Nephron (organoid): ENCODE results near the gene VPS51.

ENCODE experiments used
- H3K27ac Mint-ChIP-seq, 3 experiments: 2 replicates each; pipeline ENCODE4 v1.8.0; 2020; ENCODE audit warnings: mixed read lengths in 3 of 3, mild to moderate bottlenecking in 2 of 3, moderate library complexity in 1 of 3
- H3K27me3 Mint-ChIP-seq: 2 replicates; pipeline ENCODE4 v1.8.0; 2021; ENCODE audit warnings: low read depth, mild to moderate bottlenecking, moderate library complexity, mixed read lengths
- H3K36me3 Mint-ChIP-seq: 2 replicates; pipeline ENCODE4 v1.8.0; 2020; ENCODE audit warnings: low read depth, mixed read lengths
- H3K4me1 Mint-ChIP-seq: 2 replicates; pipeline ENCODE4 v1.8.0; 2020; ENCODE audit warnings: mixed read lengths
- H3K4me3 Mint-ChIP-seq, 3 experiments: 2 replicates each; pipeline ENCODE4 v1.8.0; 2020; ENCODE audit warnings: mild to moderate bottlenecking in 3 of 3, mixed read lengths in 3 of 3, moderate library complexity in 2 of 3
- H3K9me3 Mint-ChIP-seq: 2 replicates; pipeline ENCODE4 v1.8.0; 2020; ENCODE audit warnings: mixed read lengths
- CTCF ChIP-seq, 3 experiments: fragments of 200-600 bp; sonication (generic); IDR thresholded peaks; one replicate each; pipeline ENCODE4 v1.5.0; 2021; ENCODE audit warnings: antibody characterized with exemption in 3 of 3; ENCODE audit not compliant: unreplicated experiment in 3 of 3

VPS51 gene

DNA sequence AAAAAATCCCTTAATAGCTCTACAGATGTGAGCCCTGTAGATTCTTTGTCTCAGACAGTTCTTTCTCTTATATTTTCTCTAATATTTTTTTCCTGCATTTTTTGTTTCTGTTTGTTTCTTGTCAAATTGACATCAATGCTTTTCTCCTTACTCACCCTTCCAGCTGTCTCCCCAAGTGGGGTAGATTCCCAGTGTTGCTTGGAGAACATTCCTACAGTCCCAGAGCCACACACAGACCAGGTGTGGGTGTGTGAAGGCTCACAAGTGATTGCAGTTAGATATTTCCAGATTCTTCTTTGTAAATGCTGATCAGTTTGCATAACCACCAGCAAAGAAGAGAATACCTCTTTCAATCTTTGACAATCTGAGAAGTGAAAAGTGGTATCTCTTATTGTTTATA, 7.5 kb downstream of the VPS51 start:
- peaks cover 5% of the 10 kb centered on the region for H3K4me1 Mint-ChIP-seq
- H3K9me3 Mint-ChIP-seq, result no peaks in the 10 kb centered on the region
- H3K27ac Mint-ChIP-seq, result no peak overlapping the region
- TF ChIP-seq CTCF (IDR thresholded peaks at IDR 0.05; ENCODE audit: unreplicated experiment in 3 of 3), result no peak
- H3K4me3 Mint-ChIP-seq, result no peak overlapping the region
- H3K27me3 Mint-ChIP-seq, result no peaks in the 10 kb centered on the region
- peaks cover 10% of the 10 kb centered on the region for H3K36me3 Mint-ChIP-seq

DNA sequence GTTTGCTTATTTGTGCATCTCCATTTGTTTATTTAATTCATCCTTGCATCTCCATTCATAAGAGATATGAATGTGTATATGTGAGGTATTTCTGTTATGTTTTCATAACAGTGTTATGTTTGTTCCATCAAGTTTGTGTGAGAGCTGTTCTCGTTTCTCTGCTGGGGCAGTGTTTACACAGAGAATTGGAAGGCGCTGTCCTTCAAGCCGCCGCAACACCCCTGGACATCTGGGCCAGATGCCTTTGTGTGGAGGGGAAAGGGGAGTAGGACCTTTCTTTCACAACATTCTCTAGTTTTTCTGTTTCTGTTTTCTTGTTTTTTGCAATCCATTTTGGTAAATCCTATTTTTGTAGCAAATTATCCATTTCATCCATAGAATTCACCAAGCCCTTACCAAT, 8.6 kb downstream of the VPS51 start:
- Mint-ChIP-seq H3K36me3 (peaks cover 10% of the 10 kb centered on the region), H3K27me3 (no peaks in the 10 kb centered on the region), H3K27ac (no peak overlapping the region), H3K9me3 (no peaks in the 10 kb centered on the region), H3K4me1 (no peaks in the 10 kb centered on the region), H3K4me3 (no peak overlapping the region)
- TF ChIP-seq CTCF (IDR thresholded peaks at IDR 0.05; ENCODE audit: unreplicated experiment in 3 of 3), result no peak

DNA sequence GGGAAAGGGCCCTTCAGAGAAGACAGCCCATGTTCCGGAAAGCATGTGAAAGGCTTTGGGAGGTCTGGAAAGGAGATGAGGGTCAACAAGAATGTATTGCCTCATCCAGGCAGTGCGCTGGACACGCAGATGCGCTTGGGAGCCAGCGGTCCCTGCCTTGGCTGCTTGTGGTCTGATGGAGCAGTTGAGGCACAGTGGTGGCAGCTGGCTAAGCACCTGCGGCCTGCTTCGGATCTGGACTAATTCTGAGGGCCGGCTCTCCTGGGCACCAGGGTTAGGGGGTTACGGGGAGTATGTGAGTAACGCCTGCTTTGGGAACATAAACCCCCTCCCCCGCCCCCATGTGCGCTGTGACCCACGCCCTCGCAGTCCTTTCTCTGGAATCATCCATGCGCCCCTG, 11.1 kb downstream of the VPS51 start:
- Mint-ChIP-seq H3K9me3 (no peaks in the 10 kb centered on the region), H3K27me3 (no peaks in the 10 kb centered on the region), H3K4me3 (no peak overlapping the region), H3K4me1 (no peaks in the 10 kb centered on the region), H3K36me3 (peaks cover 10% of the 10 kb centered on the region), H3K27ac (no peak overlapping the region)
- TF ChIP-seq CTCF (IDR thresholded peaks at IDR 0.05; ENCODE audit: unreplicated experiment in 3 of 3), result no peak

GRCh38 chr11:65107751-65108468, 11.9 kb downstream of the VPS51 start:
- Mint-ChIP-seq H3K36me3 (peaks cover 10% of the 10 kb centered on the region), H3K27ac (no peak overlapping the region), H3K4me1 (no peaks in the 10 kb centered on the region), H3K4me3 (no peak overlapping the region), H3K27me3 (no peaks in the 10 kb centered on the region), H3K9me3 (no peaks in the 10 kb centered on the region)
- TF ChIP-seq CTCF (IDR thresholded peaks at IDR 0.05; ENCODE audit: unreplicated experiment in 3 of 3), result no peak

DNA sequence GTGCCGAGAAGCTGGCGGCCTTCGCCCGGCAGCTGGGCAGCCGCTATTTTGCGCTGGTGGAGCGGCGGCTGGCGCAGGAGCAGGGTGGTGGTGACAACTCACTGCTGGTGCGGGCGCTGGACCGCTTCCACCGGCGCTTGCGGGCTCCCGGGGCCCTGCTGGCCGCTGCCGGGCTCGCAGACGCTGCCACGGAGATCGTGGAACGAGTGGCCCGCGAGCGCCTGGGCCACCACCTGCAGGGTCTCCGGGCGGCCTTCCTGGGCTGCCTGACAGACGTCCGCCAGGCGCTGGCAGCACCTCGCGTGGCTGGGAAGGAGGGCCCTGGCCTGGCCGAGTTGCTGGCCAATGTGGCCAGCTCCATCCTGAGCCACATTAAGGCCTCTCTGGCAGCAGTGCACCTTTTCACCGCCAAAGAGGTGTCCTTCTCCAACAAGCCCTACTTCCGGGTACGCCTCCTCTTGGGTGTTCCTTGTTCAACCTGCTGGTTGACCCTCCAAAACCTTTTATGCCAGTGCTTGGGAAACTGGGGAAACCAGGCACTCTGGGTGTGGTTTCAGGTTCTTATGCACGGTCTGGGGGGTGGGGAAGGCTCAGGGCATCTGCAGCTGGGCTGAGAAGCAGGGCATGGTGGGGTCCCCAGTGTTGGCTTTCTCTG, 12.6 kb downstream of the VPS51 start:
- Mint-ChIP-seq H3K27ac (no peak overlapping the region), H3K9me3 (no peaks in the 10 kb centered on the region), H3K4me1 (peaks cover 6% of the 10 kb centered on the region), H3K4me3 (no peak overlapping the region), H3K27me3 (no peaks in the 10 kb centered on the region), H3K36me3 (peaks cover 8% of the 10 kb centered on the region)
- no peak for TF ChIP-seq CTCF (IDR thresholded peaks at IDR 0.05; ENCODE audit: unreplicated experiment in 3 of 3)
